T-helper 1 cell (primary cell): Measurements from ENCODE around the gene USE1.

Source experiments
- DNase-seq, 5 donors: peaks; one replicate each; pipeline ENCODE4 v3.0.0-alpha.2; 2012 to 2020

Gene USE1

GRCh38 chr19:17259118-17259780 lies 44.1 kb downstream of the USE1 start:
- DNase-seq: no peak

- DNase-seq: no peak
Observed at GRCh38 chr19:17259934-17260333, 44.8 kb downstream of the USE1 start.

- DNase-seq: peak; percentile 74 to 86 (median 84)
Observed at GRCh38 chr19:17260842-17261325, 45.7 kb downstream of the USE1 start.

DNA sequence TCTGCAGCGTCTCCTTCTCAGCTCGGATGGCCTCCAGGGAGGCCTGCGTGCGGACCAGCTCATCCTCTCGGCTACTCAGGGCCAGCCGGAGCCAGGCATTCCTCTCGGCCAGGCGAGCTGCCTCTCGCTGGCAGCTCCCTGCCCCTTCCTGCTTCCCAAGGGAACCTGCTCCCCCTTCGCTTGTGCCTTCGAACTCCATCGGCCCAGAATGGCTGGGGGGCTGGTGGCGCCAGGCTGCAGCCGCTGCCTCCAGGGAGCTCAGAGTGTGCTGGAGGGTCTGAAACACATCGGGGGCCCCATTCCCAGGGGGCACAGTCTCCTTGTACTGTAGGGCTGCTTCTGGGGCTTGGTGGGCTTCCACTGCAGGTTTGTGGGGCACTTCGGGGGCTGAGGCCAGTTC lies 47.4 kb downstream of the USE1 start:
- no peak for DNase-seq

DNA sequence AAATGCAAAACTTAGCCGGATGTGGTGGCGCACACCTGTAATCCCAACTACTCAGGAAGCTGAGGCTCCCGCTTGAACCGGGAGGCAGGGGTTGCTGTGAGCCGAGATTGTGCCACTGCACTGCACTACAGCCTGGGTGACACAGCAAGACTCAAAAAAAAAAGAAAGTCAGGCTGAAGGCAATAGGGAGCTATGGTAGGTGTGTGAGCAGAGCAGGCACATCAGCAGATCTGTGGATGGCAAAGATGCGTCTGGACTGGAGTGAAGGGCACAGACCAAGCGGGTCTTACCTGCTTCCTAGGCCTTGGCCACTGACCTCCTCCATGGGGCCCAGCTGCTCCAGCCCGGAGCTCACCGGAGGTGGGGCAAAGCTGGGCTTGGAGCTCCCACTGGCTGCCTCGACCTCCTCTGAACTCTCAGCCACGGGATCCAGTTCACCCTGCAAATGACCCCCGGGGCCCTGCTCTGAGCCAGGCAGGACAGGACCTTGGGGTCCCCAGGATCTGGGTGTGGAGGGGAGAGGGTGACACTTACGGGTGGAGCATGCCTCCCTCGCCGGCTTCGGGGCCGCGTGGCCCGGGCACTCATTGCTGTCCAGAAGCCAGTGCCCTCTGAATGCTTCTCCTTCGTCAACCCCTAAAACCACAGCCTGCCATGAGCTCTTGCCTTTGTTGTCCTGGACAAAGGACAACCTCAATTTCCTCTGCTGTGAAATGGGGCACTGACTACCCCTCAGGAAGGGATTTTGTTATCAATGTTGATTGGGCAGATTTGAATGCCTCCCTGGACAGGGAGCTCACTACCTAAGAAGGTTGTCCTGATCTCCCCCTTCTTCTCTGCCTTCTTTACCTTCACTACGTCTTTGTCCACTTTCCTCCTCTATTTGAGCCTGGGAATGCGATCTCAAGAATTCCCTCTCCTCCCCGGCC lies 48.8 kb downstream of the USE1 start:
- no peak for DNase-seq

DNA sequence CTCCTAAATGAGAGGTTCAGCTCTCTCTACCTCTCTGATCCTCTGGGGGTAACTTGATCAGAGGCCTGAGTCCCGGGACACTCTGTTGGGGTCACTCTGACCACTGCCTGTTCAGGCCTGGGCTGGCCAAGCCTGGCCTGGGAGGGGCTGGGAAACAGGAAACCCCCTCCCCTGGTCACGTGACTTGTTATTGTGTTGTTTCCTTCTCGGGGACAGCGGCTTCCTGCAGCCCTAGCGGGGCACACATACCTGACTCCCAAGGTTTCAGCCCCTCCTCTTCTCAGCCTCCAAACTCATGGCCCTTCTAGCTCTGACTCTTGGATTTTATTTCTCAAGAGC lies 49.5 kb downstream of the USE1 start, which contains the start of gene USHBP1:
Gene USHBP1, minus strand, starts transcription at position 105 of the 339 bp plus-strand sequence. CDS start 446 bp downstream, outside the sequence.
- DNase-seq: no peak

- no peak for DNase-seq
Observed at GRCh38 chr19:17266026-17266425, 50.9 kb downstream of the USE1 start.

GRCh38 chr19:17266589-17266974 lies 51.4 kb downstream of the USE1 start:
- DNase-seq: no peak

- DNase-seq: peak; percentile 89 to 98 (median 94)
Observed at GRCh38 chr19:17266975-17267788, 52.0 kb downstream of the USE1 start, which contains the start of gene BABAM1. Gene BABAM1, plus strand, starts transcription at chr19:17267443. Its CDS starts 1,364 bp downstream, at chr19:17268807.

DNA sequence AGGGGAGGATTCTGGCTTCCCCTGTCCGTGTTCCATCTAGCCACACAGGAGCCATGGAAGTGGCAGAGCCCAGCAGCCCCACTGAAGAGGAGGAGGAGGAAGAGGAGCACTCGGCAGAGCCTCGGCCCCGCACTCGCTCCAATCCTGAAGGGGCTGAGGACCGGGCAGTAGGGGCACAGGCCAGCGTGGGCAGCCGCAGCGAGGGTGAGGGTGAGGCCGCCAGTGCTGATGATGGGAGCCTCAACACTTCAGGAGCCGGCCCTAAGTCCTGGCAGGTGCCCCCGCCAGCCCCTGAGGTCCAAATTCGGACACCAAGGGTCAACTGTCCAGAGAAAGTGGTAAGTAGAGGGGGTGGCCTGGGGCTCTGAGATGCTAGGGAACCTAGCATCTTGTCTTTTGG lies 53.6 kb downstream of the USE1 start:
- no peak for DNase-seq
